GM12872 (cell line): ENCODE data around the gene STX8.

Experiments
- TF ChIP-seq, protein P1 (sequence below): IDR thresholded peaks from 3 replicates; pipeline ENCODE4 v1.5.1; 2011; ENCODE audit warnings: low read depth, mild to moderate bottlenecking, low read length, moderate library complexity; ENCODE audit not compliant: insufficient read depth

Gene STX8

DNA sequence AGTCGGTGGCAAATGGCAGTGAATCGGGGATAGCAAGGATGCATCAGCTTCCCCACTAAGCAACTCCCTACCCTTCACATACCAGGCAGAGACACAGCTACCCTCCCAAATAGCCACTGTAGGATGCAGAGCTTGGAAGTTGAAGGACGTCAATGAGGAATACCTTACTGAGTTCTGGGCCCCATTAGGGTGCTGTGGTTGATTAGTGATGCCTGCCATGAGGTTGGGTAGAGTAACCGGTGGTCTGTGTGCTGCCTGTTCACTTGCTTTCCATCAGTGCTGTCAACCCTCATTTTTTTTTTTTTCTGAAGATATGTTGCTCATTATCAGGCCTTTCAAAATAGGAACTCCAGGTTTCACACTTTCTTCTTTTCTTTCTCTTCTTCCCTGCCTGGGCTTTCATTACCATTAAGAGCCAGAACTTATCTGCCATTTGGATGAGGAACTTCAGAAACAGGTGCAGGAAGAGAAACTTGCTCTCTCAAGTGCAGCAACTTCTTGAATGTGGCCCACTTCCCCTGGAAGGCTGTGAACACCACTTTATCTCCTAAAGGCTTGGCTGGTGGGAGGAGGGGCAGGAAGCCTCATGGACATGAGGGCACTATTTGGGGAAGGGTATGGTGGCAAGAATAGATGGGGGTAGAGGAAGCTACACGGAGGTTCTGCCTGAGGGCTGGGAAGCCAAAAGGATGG lies 370.8 kb downstream of the STX8 start:
- TF ChIP-seq, protein P1, sequence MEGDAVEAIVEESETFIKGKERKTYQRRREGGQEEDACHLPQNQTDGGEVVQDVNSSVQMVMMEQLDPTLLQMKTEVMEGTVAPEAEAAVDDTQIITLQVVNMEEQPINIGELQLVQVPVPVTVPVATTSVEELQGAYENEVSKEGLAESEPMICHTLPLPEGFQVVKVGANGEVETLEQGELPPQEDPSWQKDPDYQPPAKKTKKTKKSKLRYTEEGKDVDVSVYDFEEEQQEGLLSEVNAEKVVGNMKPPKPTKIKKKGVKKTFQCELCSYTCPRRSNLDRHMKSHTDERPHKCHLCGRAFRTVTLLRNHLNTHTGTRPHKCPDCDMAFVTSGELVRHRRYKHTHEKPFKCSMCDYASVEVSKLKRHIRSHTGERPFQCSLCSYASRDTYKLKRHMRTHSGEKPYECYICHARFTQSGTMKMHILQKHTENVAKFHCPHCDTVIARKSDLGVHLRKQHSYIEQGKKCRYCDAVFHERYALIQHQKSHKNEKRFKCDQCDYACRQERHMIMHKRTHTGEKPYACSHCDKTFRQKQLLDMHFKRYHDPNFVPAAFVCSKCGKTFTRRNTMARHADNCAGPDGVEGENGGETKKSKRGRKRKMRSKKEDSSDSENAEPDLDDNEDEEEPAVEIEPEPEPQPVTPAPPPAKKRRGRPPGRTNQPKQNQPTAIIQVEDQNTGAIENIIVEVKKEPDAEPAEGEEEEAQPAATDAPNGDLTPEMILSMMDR, result no peak

DNA sequence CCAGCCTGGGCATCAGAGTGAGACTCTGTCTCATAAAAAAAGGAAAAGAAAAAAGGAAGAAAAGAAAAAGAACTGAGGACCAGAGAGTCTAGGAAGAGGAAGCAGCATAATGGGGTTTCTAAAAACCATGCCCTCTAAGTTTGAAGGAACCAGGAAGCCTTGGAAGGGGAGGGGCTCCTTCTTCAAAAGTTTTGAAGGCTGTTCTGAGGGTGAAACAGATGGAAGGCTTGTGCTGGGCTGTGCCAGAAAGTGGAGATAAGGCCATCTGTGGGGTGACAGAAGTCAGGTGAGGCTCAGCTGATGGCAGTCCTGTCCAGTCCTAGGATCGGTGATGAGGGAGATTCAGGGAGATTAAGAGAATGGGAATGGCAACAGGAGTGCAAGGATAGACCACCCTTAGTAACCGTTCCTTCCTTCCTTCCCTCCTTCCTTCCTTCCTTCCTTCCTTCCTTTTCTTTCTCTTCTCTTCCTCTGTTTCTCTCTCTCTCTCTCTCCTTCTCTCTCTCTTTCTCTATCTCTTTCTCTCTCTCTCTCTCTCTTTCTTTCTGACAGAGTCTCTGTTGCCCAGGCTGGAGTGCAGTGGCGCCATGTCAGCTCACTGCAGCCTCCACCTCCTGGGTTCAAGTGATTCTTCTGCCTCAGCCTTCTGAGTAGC lies 371.7 kb downstream of the STX8 start:
- TF ChIP-seq, protein P1, result no peak

DNA sequence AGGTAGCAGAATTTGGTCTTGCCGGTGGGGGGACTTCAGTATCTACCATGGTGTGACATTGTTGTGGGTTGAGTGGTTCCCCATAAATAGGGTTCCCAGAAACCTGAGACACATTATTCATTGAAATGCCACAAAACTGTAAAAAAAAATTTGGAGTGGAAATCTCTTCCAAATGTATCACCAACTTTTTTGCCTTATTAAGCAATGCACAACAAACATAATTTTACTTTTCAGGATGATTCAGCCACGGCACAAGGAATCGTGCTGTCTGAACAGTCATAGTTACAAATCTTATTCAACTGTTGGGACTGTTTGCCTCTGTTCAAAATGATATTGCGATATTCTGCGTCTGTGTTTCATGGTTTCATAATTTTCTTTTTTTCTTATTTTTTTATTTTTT lies 373.1 kb downstream of the STX8 start:
- TF ChIP-seq, protein P1, result no peak

DNA sequence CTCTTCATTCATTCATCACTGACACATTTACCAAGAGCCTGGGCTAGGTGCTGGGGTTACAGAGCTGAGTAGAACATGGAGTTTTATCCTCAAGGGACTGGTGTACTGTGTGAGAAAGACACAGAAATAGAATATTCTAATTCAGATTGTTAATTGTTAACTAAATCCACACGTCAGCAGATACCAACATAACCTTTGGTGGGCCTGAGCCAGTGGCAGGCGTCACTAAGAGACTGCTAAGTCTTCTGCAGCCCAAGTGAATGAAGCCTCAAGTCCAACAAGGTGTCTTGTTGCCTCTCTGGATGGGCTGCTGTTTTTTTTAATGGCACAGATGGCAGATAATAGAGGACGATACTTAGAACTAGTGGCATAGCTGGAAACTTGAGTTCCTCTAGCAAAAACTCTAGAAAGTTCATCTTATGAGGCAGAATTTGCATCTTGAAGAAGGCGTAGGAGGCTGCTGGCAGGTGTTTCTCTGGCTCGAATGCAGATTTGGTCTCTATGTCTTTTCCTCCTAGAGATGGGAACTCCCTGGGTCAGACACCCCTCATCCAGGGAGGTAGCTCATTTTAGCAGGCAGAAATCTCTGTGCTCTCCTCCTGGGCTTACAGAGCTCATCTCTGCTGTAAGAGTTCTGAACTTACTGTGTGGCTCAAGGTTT lies 374.8 kb downstream of the STX8 start:
- TF ChIP-seq, protein P1, result no peak
